ENCODE results near the gene STX12.
A peak's percentile ranks its signal among the peaks of the same experiment; 100 is the strongest.
"Not testable (repeated sequence)": the region's sequence is repeated elsewhere in the genome, so short reads cannot be mapped to it uniquely, and the experiment has no call there.

STX12 gene

DNA sequence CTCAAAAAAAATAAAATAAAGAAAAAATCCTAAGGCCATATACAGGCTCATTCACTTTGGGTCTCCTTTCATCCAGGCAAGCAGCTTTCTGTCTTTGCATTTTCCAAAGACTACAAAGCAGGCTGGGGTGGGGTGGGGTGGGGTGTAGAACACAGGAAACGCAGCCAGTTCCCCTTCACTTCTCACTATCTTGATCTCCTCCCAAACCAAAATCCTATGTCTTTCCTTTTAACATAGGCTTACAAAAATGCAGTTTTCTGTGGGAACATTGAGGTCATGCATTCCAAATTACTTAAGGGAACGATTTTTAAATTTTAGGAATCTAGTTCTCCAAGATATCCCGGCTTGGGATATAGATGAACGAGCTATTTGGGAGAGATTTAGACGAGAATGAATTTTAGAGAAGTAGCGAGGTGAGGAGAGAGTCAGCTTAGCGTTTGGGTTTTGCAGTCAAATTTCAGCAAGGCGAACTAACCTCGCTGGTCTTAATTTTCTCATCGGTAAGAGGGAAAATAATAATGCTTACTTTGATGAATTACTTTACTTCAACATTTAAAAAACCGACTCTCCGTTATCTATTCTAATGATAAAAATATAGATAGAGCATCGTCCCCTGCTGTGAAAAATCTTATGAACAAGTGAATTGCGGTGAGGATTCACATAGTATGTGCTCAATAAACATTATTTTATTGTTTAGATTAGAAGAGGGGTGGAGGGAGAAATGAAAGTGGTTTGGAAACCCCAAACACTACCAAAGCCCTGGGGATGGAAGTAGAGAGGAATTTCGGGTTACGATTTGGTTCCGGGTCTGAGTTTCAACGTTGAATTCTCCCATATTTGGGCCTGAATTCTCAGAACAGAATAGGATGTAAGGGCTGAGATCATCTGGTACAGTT lies 735 bp upstream of the STX12 start:
- peaks cover 12% of the 10 kb centered on the region for H3K4me1 Mint-ChIP-seq
- H3K36me3 Mint-ChIP-seq (ENCODE audit: low read depth), result peaks cover 3% of the 10 kb centered on the region
- H3K4me3 Mint-ChIP-seq, result peak overlapping the region; percentile 91 to 95 (median 94)
- no peaks in the 10 kb centered on the region for H3K27me3 Mint-ChIP-seq (ENCODE audit: low read depth)
- H3K9me3 Mint-ChIP-seq, result no peaks in the 10 kb centered on the region
- no peak for TF ChIP-seq CTCF (IDR thresholded peaks at IDR 0.05; ENCODE audit: unreplicated experiment in 3 of 3)
- H3K27ac Mint-ChIP-seq, result peak overlapping the region; percentile 81 to 95 (median 95)

- Mint-ChIP-seq H3K36me3 (ENCODE audit: low read depth) (peaks cover 3% of the 10 kb centered on the region), H3K27me3 (ENCODE audit: low read depth) (no peaks in the 10 kb centered on the region), H3K4me3 (peak overlapping the region; percentile 94 to 97 (median 95)), H3K4me1 (peaks cover 12% of the 10 kb centered on the region), H3K27ac (peak overlapping the region; percentile 80 to 95 (median 92)), H3K9me3 (no peaks in the 10 kb centered on the region)
- no peak for TF ChIP-seq CTCF (IDR thresholded peaks at IDR 0.05; ENCODE audit: unreplicated experiment in 3 of 3)
Observed at GRCh38 chr1:27773826-27774445, 917 bp downstream of the STX12 start.

DNA sequence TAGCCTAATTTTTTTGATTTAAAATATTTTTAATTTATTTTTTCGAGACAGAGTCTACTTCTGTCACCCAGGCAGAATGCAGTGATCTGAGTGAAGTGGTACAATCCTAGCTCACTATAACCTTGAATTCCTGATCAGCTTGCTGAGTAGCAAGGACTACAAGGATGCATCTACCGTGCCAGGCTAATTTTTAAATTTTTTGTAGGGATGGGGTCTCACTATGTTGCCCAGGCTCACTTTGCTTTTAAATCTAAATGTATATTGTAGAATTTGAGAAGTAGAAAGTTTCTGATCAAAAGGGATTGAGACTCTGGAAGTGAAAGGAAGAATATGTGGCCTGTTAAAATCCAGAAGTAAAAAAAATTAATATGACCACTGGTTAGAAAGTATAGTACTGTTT lies 1.6 kb downstream of the STX12 start:
- peak overlapping the region in 1 of 3 experiments; percentile 20 for H3K4me3 Mint-ChIP-seq
- H3K36me3 Mint-ChIP-seq (ENCODE audit: low read depth), result peaks cover 3% of the 10 kb centered on the region
- no peak for TF ChIP-seq CTCF (IDR thresholded peaks at IDR 0.05; ENCODE audit: unreplicated experiment in 3 of 3)
- no peaks in the 10 kb centered on the region for H3K27me3 Mint-ChIP-seq (ENCODE audit: low read depth)
- H3K9me3 Mint-ChIP-seq, result no peaks in the 10 kb centered on the region
- H3K4me1 Mint-ChIP-seq, result peaks cover 12% of the 10 kb centered on the region
- no peak overlapping the region for H3K27ac Mint-ChIP-seq

DNA sequence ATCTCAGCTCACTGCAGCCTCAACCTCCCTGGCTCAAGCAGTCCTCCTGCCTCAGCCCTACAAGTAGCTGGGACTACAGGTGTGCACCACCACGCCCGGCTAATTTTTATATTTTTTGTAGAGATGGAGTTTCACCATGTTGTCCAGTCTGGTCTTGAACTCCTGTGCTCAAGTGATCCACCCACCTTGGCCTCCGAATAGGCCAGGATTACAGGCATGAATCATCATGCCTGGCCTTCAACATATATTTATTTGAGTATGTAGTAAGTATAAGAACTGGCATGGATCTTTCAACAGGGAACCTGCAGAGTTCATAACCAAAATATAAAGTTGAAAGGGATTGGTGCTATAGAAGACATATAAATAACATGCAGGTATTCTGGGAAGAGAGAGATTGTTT lies 2.3 kb downstream of the STX12 start:
- not testable (repeated sequence) for H3K36me3 Mint-ChIP-seq (ENCODE audit: low read depth); H3K9me3 Mint-ChIP-seq; H3K27ac Mint-ChIP-seq; H3K27me3 Mint-ChIP-seq (ENCODE audit: low read depth)
- Mint-ChIP-seq H3K4me3 (peak overlapping the region in 1 of 3 experiments; percentile 7), H3K4me1 (peaks cover 12% of the 10 kb centered on the region)

- not testable (repeated sequence) for H3K27me3 Mint-ChIP-seq (ENCODE audit: low read depth); H3K36me3 Mint-ChIP-seq (ENCODE audit: low read depth); H3K4me3 Mint-ChIP-seq; H3K9me3 Mint-ChIP-seq; H3K27ac Mint-ChIP-seq
- peaks cover 12% of the 10 kb centered on the region for H3K4me1 Mint-ChIP-seq
Observed at GRCh38 chr1:27776276-27776675, 3.3 kb downstream of the STX12 start.

- Mint-ChIP-seq H3K27me3 (ENCODE audit: low read depth) (no peaks in the 10 kb centered on the region), H3K4me3 (no peak overlapping the region)
Observed at GRCh38 chr1:27778056-27778455, 5.0 kb downstream of the STX12 start.

More at GRCh38 chr1:27778056-27778455, 5.0 kb downstream of the STX12 start:
- Mint-ChIP-seq H3K27ac (no peak overlapping the region), H3K9me3 (no peaks in the 10 kb centered on the region), H3K4me1 (peaks cover 5% of the 10 kb centered on the region), H3K36me3 (ENCODE audit: low read depth) (peaks cover 3% of the 10 kb centered on the region)
- no peak for TF ChIP-seq CTCF (IDR thresholded peaks at IDR 0.05; ENCODE audit: unreplicated experiment in 3 of 3)
